Measurements from ENCODE around the gene JUNB.

Gene JUNB

DNA sequence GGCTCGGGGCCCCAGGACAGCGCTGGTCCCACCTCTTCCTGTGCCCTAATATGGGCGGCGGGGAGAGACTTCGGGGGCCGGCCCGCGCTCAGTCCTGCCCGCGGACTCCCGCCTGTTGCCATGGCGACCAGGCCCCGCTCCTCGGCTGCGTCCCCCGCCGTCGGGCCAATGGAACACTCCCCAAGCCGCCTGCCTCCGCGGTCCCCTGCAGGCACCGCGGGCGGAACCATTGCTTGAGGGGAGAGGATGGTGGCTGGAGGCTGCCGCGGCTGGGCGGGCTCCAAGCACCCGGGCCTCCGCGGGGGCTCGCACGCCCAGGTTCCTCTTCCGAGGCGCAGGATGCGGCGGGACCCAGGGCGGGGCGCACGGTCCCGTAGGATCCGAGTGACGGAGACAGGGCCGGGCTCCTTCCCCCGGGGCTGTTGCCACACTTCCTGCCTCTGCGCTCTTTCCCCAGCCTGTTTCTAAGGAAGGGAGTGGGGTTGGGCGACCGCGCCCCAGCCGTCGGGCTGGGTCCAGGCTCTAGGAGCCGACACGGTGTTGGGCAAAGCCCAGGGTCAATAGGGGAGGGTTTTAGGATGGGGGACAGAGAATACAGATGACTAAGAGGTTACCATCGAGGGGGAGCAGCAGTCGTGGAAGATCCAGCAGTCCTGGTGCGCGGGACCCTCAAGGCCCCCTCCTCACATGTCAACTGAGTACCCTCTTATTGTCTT lies 1.2 kb upstream of the JUNB start:
- peak; percentile 98 for DNase-seq (ENCODE audit: low spot score)
- TF ChIP-seq, protein P1, sequence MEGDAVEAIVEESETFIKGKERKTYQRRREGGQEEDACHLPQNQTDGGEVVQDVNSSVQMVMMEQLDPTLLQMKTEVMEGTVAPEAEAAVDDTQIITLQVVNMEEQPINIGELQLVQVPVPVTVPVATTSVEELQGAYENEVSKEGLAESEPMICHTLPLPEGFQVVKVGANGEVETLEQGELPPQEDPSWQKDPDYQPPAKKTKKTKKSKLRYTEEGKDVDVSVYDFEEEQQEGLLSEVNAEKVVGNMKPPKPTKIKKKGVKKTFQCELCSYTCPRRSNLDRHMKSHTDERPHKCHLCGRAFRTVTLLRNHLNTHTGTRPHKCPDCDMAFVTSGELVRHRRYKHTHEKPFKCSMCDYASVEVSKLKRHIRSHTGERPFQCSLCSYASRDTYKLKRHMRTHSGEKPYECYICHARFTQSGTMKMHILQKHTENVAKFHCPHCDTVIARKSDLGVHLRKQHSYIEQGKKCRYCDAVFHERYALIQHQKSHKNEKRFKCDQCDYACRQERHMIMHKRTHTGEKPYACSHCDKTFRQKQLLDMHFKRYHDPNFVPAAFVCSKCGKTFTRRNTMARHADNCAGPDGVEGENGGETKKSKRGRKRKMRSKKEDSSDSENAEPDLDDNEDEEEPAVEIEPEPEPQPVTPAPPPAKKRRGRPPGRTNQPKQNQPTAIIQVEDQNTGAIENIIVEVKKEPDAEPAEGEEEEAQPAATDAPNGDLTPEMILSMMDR (IDR thresholded peaks at IDR 0.05; ENCODE audit: extremely low read depth, missing control alignments), result no peak

DNA sequence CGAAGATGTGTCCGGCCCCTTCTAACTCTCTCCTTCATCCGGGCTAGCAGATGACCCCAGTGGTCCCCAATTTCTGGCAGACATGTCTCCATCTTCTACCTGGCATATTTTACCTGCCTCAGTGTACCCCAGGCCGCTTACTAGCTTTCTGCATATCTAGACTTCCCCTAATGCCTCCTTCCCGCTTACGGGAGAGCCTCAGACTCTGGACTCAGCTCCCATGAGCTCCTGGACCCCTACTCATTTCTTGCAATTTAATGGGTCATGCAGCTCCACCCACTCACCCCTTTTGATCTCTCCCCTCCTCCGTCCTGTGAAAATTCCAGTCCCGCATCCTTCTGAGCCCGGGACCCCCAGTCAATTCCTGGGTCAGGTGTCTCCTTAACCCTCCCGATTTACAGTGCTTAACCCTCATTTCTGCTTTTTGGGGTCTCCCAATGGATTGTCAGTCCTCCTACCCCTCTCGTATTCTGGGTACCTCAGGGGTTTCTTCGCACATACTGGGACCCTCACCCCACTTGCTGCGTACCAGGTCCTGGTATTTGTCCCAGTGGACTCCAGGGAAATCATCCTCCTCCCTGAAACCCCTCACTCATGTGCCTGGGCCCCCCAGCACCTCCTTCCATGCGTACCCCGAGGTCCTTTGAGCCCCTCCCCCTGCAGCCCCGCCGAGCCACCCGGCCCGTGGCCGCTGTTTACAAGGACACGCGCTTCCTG lies 500 bp upstream of the JUNB start:
- no peak for DNase-seq (ENCODE audit: low spot score)
- TF ChIP-seq, protein P1 (IDR thresholded peaks at IDR 0.05; ENCODE audit: extremely low read depth, missing control alignments), result no peak

DNA sequence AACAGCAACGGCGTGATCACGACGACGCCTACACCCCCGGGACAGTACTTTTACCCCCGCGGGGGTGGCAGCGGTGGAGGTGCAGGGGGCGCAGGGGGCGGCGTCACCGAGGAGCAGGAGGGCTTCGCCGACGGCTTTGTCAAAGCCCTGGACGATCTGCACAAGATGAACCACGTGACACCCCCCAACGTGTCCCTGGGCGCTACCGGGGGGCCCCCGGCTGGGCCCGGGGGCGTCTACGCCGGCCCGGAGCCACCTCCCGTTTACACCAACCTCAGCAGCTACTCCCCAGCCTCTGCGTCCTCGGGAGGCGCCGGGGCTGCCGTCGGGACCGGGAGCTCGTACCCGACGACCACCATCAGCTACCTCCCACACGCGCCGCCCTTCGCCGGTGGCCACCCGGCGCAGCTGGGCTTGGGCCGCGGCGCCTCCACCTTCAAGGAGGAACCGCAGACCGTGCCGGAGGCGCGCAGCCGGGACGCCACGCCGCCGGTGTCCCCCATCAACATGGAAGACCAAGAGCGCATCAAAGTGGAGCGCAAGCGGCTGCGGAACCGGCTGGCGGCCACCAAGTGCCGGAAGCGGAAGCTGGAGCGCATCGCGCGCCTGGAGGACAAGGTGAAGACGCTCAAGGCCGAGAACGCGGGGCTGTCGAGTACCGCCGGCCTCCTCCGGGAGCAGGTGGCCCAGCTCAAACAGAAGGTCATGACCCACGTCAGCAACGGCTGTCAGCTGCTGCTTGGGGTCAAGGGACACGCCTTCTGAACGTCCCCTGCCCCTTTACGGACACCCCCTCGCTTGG lies 966 bp downstream of the JUNB start:
- TF ChIP-seq, protein P1 (IDR thresholded peaks at IDR 0.05; ENCODE audit: extremely low read depth, missing control alignments), result no peak
- DNase-seq (ENCODE audit: low spot score), result peak; percentile 62

DNA sequence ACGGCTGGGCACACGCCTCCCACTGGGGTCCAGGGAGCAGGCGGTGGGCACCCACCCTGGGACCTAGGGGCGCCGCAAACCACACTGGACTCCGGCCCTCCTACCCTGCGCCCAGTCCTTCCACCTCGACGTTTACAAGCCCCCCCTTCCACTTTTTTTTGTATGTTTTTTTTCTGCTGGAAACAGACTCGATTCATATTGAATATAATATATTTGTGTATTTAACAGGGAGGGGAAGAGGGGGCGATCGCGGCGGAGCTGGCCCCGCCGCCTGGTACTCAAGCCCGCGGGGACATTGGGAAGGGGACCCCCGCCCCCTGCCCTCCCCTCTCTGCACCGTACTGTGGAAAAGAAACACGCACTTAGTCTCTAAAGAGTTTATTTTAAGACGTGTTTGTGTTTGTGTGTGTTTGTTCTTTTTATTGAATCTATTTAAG lies 1.6 kb downstream of the JUNB start:
- TF ChIP-seq, protein P1 (IDR thresholded peaks at IDR 0.05; ENCODE audit: extremely low read depth, missing control alignments), result no peak
- no peak for DNase-seq (ENCODE audit: low spot score)

DNA sequence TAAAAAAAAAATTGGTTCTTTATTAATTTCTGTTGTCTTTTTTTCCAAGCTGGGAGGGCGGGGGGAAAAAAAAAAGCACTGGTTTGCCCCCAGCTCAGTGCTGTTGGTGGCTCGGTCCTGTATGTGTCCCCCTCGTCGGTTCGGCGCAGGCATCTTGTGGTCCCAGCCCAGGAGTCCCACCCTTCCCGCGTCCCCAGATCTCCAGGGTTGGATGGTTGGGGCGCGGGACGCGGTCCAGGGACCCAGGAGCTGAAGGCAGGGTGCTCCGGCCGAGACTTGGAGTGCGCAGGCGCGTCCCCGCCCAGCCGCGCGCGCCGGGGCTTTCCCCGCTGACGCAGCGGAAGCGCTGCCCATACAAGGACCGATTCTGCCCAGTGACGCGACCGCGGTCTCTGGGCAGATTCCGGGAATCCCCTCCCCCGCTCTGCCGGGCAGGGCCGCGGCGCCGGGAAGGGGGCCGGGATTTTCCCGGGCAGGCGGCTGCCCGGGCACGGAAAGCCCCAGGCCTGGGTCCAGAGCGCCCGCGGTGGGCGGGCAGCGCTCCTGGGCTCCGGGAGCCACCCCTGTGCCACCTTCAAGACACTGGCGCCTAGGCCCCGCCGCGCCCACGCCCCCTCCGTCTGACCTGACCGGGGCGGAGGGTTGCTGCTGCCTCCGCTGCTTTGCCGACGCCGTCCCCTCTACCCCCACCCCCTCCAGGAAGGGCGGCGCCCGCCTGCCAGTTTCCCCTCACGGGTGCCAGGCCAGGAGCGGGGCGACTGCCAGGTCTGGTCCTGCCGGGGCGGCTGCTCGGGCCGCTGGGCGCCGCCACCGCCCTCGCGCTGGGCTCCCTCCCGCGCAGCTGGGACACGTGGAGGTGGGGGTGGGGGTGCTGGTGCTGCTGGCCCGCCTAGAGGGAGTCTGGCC lies 2.3 kb downstream of the JUNB start:
- DNase-seq (ENCODE audit: low spot score), result peak; percentile 97
- TF ChIP-seq, protein P1 (IDR thresholded peaks at IDR 0.05; ENCODE audit: extremely low read depth, missing control alignments), result peak; percentile 4

DNA sequence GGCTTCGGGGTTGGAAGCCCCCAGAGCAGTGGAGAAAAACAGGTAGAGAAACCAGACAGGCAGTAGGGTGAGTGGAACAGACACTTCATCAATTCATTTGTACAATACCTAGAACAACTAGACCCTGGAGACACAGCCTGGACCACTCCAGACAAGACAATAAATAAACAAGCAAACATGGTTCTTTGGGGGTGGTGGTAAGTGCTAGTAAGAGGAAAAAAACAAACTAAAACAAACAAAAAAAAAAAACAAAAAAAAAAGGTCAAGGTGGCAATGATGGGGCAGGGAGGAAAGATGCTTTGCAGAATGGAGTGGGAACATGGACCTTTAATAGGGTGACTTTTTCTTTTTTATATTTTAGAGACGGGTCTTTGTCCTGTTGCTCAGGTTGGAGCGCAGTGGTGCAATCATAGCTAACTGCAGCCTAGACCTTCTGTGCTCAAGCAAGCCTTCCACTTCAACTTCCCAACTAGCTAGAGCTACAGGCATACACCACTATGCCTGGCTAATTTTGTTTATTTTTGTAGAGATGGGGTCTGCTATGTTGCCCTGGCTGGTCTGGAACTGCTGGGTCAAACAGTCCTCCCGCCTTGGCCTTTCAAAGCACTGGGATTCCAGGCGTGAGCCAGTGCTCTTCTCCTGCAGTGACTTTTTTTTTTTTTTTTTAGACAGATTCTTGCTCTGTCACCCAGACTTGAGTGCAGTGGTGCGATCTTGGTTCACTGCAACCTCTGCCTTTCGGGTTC lies 3.1 kb downstream of the JUNB start:
- TF ChIP-seq, protein P1 (IDR thresholded peaks at IDR 0.05; ENCODE audit: extremely low read depth, missing control alignments), result no peak
- no peak for DNase-seq (ENCODE audit: low spot score)
